ENCODE data around the gene GNB3.
"Not testable (repeated sequence)": the region's sequence is repeated elsewhere in the genome, so short reads cannot be mapped to it uniquely, and the experiment has no call there.

DNA sequence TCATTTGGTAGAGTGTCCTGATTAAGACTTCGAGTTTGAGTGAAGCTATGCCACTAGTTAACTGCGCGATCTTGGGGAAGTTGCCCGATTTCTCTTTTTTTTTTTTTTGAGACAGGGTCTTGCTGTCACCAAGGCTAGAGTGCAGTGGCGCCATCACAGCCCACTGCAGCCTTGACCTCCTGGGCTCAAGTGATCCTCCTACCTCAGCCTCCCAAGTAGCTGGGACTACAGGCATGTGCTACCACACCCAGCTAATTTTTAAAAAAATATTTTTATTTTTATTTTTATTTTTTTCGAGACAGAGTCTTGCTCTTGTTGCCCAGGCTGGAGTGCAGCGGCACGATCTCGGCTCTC is 33.3 kb downstream of the GNB3 start:
- not testable (repeated sequence) for TF ChIP-seq ZFX (IDR thresholded peaks at IDR 0.05; ENCODE audit: borderline replicate concordance)
- TF ChIP-seq, protein P1, sequence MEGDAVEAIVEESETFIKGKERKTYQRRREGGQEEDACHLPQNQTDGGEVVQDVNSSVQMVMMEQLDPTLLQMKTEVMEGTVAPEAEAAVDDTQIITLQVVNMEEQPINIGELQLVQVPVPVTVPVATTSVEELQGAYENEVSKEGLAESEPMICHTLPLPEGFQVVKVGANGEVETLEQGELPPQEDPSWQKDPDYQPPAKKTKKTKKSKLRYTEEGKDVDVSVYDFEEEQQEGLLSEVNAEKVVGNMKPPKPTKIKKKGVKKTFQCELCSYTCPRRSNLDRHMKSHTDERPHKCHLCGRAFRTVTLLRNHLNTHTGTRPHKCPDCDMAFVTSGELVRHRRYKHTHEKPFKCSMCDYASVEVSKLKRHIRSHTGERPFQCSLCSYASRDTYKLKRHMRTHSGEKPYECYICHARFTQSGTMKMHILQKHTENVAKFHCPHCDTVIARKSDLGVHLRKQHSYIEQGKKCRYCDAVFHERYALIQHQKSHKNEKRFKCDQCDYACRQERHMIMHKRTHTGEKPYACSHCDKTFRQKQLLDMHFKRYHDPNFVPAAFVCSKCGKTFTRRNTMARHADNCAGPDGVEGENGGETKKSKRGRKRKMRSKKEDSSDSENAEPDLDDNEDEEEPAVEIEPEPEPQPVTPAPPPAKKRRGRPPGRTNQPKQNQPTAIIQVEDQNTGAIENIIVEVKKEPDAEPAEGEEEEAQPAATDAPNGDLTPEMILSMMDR (IDR thresholded peaks at IDR 0.05) = not testable (repeated sequence)
